Activated CD4-positive, alpha-beta T cell treated with anti-CD3 and anti-CD28 coated beads for 48 hours (primary cell): ENCODE results near the gene POU6F2.
"Not testable (repeated sequence)": the region's sequence is repeated elsewhere in the genome, so short reads cannot be mapped to it uniquely, and the experiment has no call there.

Experiments
- DNase-seq: peaks from one replicate; pipeline ENCODE4 v3.0.0-alpha.2; 2020

Gene POU6F2

GRCh38 chr7:39194388-39194787 is 216.7 kb downstream of the POU6F2 start:
- not testable (repeated sequence) for DNase-seq

- DNase-seq: no peak
These were observed 218.3 kb downstream of the POU6F2 start for GRCh38 chr7:39195967-39196366.

- DNase-seq: no peak
These were observed 220.1 kb downstream of the POU6F2 start for GRCh38 chr7:39197831-39198230.

GRCh38 chr7:39198556-39198955 is 220.8 kb downstream of the POU6F2 start:
- no peak for DNase-seq

GRCh38 chr7:39199006-39199405 is 221.3 kb downstream of the POU6F2 start:
- DNase-seq: no peak

- DNase-seq: no peak
These were observed 222.2 kb downstream of the POU6F2 start for GRCh38 chr7:39199951-39200350.

- DNase-seq: no peak
These were observed 224.3 kb downstream of the POU6F2 start for GRCh38 chr7:39202041-39202440.

GRCh38 chr7:39210362-39210761 is 232.7 kb downstream of the POU6F2 start:
- DNase-seq: no peak

- no peak for DNase-seq
These were observed 233.9 kb downstream of the POU6F2 start for GRCh38 chr7:39211581-39211980.

GRCh38 chr7:39212876-39213275 is 235.2 kb downstream of the POU6F2 start:
- DNase-seq: no peak

GRCh38 chr7:39217783-39218182 is 240.1 kb downstream of the POU6F2 start:
- no peak for DNase-seq

- no peak for DNase-seq
These were observed 242.2 kb downstream of the POU6F2 start for GRCh38 chr7:39219869-39220268.

- no peak for DNase-seq
These were observed 244.2 kb downstream of the POU6F2 start for GRCh38 chr7:39221901-39222300.

- no peak for DNase-seq
These were observed 251.2 kb downstream of the POU6F2 start for GRCh38 chr7:39228946-39229345.

- DNase-seq: no peak
These were observed 256.3 kb downstream of the POU6F2 start for GRCh38 chr7:39233851-39234529.

GRCh38 chr7:39238234-39238869 is 260.6 kb downstream of the POU6F2 start:
- DNase-seq: no peak

- DNase-seq: no peak
These were observed 263.2 kb downstream of the POU6F2 start for GRCh38 chr7:39240864-39241263.

GRCh38 chr7:39247576-39247975 is 269.9 kb downstream of the POU6F2 start:
- DNase-seq: no peak

GRCh38 chr7:39248041-39248691 is 270.5 kb downstream of the POU6F2 start:
- no peak for DNase-seq

GRCh38 chr7:39248692-39249090 is 271.0 kb downstream of the POU6F2 start:
- no peak for DNase-seq

- no peak for DNase-seq
These were observed 272.0 kb downstream of the POU6F2 start for GRCh38 chr7:39249635-39250152.

GRCh38 chr7:39252916-39253315 is 275.2 kb downstream of the POU6F2 start:
- DNase-seq: no peak

GRCh38 chr7:39259391-39260003 is 281.8 kb downstream of the POU6F2 start:
- no peak for DNase-seq
